Spleen (tissue), 11 donors: ENCODE data around the gene SERPINH1. TPM values are rescaled to one million over a fixed set of nuclear protein-coding genes. Genes with fewer than 3 reads are reported as not detected.

ENCODE experiments used
- DNase-seq: peaks from one replicate; pipeline ENCODE4 v3.0.0-alpha.2; 2020
- H3K27ac ChIP-seq, 8 donors: fragments of 200-600 bp; sonication (generic) in 7 of 8; 1 replicate in 4 of 8; 2 replicates in 4 of 8; pipeline versions ENCODE4 v1.5.0 to v1.8.0; 2016 to 2021; ENCODE audit warnings: inconsistent platforms in 4 of 8, mild to moderate bottlenecking in 4 of 8, moderate library complexity in 1 of 8
- H3K27me3 ChIP-seq, 7 donors: fragments of 200-600 bp; sonication (generic) in 6 of 7; replicated peaks in 1 of 7; 1 replicate in 4 of 7; 2 replicates in 3 of 7; pipeline versions ENCODE4 v1.5.0 to v1.8.0; 2016 to 2021; ENCODE audit warnings: inconsistent platforms in 3 of 7, mild to moderate bottlenecking in 1 of 7
- H3K36me3 ChIP-seq, 6 donors: fragments of 200-600 bp; sonication (generic) in 5 of 6; 1 replicate in 4 of 6; 2 replicates in 2 of 6; pipeline versions ENCODE4 v1.5.0 to v1.8.0; 2016 to 2021; ENCODE audit warnings: inconsistent platforms in 2 of 6
- H3K4me1 ChIP-seq, 6 donors: fragments of 200-600 bp; sonication (generic) in 5 of 6; 1 replicate in 3 of 6; 2 replicates in 3 of 6; pipeline versions ENCODE4 v1.5.0 to v1.8.0; 2016 to 2021; ENCODE audit warnings: inconsistent platforms in 3 of 6
- H3K4me3 ChIP-seq, 8 donors: fragments of 200-600 bp; sonication (generic) in 7 of 8; 1 replicate in 4 of 8; 2 replicates in 4 of 8; pipeline versions ENCODE4 v1.5.0 to v1.8.0; 2016 to 2021; ENCODE audit warnings: inconsistent platforms in 4 of 8, mild to moderate bottlenecking in 4 of 8, moderate library complexity in 2 of 8
- H3K9me3 ChIP-seq, 8 donors: fragments of 200-600 bp; sonication (generic) in 7 of 8; 1 replicate in 4 of 8; 2 replicates in 4 of 8; pipeline versions ENCODE4 v1.5.0 to v1.8.0; 2016 to 2021; ENCODE audit warnings: inconsistent platforms in 4 of 8
- POLR2A ChIP-seq, 3 donors: fragments of 450-650 bp; IDR thresholded peaks; one replicate each; pipeline ENCODE4 v1.5.1; 2017; ENCODE audit warnings: antibody characterized with exemption in 3 of 3, mild to moderate bottlenecking in 1 of 3
- POLR2AphosphoS5 ChIP-seq, 3 donors: sonication (generic); formaldehyde crosslinking; IDR thresholded peaks; one replicate each; pipeline ENCODE4 v1.5.1; 2017; ENCODE audit warnings: antibody characterized with exemption in 3 of 3
- WGBS, 5 donors: extraction: QIAGEN DNeasy Blood & Tissue Kit in 3 of 5; methylation state at CpG; one replicate each; pipeline versions ENCODE4 v1.1.5 to v1.1.7; 2013 to 2018; 5-methylcytosine and 5-hydroxymethylcytosine counted together
- intact Hi-C: fragments of 100-400 bp; cut with DNase I; formaldehyde crosslinking; loops from one replicate; pipeline ENCODE4 v1.15.0; 2023; ENCODE audit warnings: low total_unique reads
- polyA plus RNA-seq, 3 donors: library from polyadenylated mRNA; stranded (reverse); fragments of 200-250 nt; gene quantifications; one replicate each; pipeline ENCODE4 v1.2.1, GENCODE V29; 2013
- total RNA-seq, 7 donors: library from RNA; depleted of rRNA in 3 of 7; stranded (reverse); fragments of >200 nt in 3 of 7; fragmentation: NEBNext Ultra II Directional in 4 of 7; extraction: Animal tissue kit (Norgen Biotek cat#: 25700) in 4 of 7; gene quantifications; one replicate each; pipeline versions ENCODE4 v1.1.0 to v1.2.1, GENCODE V29; 2016 to 2021
- TF ChIP-seq, protein P1 (sequence below), 11 experiments: fragments of 200-600 bp in 7 of 11; fragments of 450-650 bp in 4 of 11; sonication (generic) in 4 of 11; IDR thresholded peaks in 8 of 11; conservative IDR thresholded peaks in 3 of 11; 1 replicate in 7 of 11; 2 replicates in 4 of 11; pipeline versions ENCODE4 v1.4.0 to v1.8.0; 2016 to 2021; ENCODE audit warnings: antibody characterized with exemption in 11 of 11, inconsistent platforms in 4 of 11, mild to moderate bottlenecking in 1 of 11
- donor health status: healthy with polysubstance abuse.
- donor health status: DM: no; HTN: no; CAD: no; lungs with moderate emphysema.
- donor health status: DM: no; HTN: no; CAD: no.
- donor health status: Bipolar disorder and iron deficiency.
- donor health status: healthy.
- donor health status: DM: no; HTN: no; CAD: no.
- donor health status: DM: yes; HTN: yes; CAD: no.

Gene SERPINH1
- total and polyA plus RNA-seq, 10 donors = 19.0 to 145 (median 69.4) TPM

DNA sequence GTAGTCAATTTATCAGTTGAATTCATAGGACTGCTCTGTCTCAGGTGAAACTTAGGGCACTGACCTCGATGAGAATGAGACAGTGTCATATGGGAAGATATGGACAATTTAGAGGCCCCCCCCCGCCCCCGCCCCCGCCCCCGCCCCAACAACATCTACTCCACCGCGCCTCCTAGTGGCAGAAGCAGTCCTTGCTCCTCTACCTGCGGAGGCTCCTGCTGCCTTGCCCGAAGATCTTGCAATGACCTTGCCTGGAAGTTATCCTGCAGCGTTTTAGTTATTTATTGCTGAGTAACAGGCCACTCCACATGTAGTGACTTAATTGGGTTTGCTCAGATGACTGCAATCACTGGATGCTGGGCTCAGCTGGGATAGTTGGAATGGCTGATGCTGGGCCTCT lies 15.2 kb downstream of the SERPINH1 start:
- TF ChIP-seq, protein P1, sequence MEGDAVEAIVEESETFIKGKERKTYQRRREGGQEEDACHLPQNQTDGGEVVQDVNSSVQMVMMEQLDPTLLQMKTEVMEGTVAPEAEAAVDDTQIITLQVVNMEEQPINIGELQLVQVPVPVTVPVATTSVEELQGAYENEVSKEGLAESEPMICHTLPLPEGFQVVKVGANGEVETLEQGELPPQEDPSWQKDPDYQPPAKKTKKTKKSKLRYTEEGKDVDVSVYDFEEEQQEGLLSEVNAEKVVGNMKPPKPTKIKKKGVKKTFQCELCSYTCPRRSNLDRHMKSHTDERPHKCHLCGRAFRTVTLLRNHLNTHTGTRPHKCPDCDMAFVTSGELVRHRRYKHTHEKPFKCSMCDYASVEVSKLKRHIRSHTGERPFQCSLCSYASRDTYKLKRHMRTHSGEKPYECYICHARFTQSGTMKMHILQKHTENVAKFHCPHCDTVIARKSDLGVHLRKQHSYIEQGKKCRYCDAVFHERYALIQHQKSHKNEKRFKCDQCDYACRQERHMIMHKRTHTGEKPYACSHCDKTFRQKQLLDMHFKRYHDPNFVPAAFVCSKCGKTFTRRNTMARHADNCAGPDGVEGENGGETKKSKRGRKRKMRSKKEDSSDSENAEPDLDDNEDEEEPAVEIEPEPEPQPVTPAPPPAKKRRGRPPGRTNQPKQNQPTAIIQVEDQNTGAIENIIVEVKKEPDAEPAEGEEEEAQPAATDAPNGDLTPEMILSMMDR (IDR thresholded peaks at IDR 0.05 in 8 of 11, conservative IDR thresholded peaks at IDR 0.05 in 3 of 11) = peak in 8 of 11 experiments; percentile 17 to 70 (median 62)
- no peak for TF ChIP-seq POLR2AphosphoS5 (IDR thresholded peaks at IDR 0.05)
- H3K27me3 ChIP-seq = peaks cover 0 to 7% (median 0%) of the 10 kb centered on the region in 7 donors
- H3K4me3 ChIP-seq = no peak overlapping the region
- peak overlapping the region in 4 of 8 donors; percentile 36 to 59 (median 55) for H3K27ac ChIP-seq
- intact Hi-C loops = no loop called here
- H3K9me3 ChIP-seq = no peaks in the 10 kb centered on the region
- peaks cover 0 to 20% (median 14%) of the 10 kb centered on the region in 6 donors for H3K36me3 ChIP-seq
- H3K4me1 ChIP-seq = peaks cover 5 to 46% (median 27%) of the 10 kb centered on the region in 6 donors
- DNase-seq = no peak
- WGBS, 5 donors = 22 to 28% (median 23%) methylated on average over 2 to 10 of the region's 10 CpGs

DNA sequence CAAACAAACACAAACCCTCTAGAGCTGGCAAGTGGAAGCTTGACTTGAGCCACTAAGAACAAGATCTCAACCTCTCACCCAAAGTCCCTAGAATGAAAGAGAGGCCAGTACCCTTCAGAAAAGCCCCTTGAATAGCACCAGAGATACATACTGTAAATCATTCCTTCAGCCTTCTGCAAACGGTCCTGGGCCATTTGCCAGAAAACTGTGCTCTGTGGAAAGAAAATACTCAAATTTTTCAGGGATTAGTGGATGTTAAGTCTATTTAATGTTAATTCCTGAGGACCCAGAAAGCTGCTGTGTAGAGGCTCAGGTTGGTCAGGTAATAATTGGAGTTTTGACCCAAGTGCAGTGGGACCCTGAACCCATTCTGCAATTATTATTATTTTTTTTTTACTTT lies 16.9 kb downstream of the SERPINH1 start:
- Histone ChIP-seq H3K4me1 (peaks cover 5 to 64% (median 43%) of the 10 kb centered on the region in 6 donors), H3K4me3 (no peak overlapping the region), H3K27ac (peak overlapping the region in 1 of 8 donors; percentile 16), H3K9me3 (no peaks in the 10 kb centered on the region), H3K36me3 (peaks cover 0 to 2% (median under 1%) of the 10 kb centered on the region in 6 donors), H3K27me3 (peaks cover 0 to 23% (median 0%) of the 10 kb centered on the region in 7 donors)
- WGBS, 5 donors = 17 to 38% (median 22%) methylated on average over 1 of the region's 1 CpG
- intact Hi-C loops = no loop called here
- no peak for DNase-seq
- TF ChIP-seq POLR2AphosphoS5 (IDR thresholded peaks at IDR 0.05) = no peak
- TF ChIP-seq, protein P1 (IDR thresholded peaks at IDR 0.05 in 8 of 11, conservative IDR thresholded peaks at IDR 0.05 in 3 of 11) = no peak
- TF ChIP-seq POLR2A (IDR thresholded peaks at IDR 0.05) = no peak

DNA sequence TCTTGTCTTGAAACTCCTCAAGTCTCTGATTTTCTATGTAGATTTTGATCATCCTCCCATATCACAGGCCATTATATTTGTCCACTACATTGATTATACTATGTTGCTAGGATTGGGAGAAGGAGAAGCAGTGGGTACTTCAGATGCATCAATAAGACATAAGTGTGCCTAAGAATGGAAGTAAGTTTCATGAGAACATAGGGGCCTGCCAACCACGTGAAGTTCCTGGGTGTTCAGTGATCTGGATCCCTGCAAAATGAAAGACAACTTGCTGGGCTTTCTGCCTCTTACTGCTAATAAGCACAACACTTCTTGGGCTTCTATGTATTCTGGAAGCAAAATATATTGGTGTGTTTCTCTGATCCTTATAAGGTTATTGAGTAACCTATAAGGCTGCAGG lies 17.8 kb downstream of the SERPINH1 start:
- Histone ChIP-seq H3K4me3 (no peak overlapping the region), H3K27ac (peak overlapping the region in 1 of 8 donors; percentile 16), H3K4me1 (peaks cover 10 to 65% (median 49%) of the 10 kb centered on the region in 6 donors), H3K36me3 (no peaks in the 10 kb centered on the region), H3K9me3 (no peaks in the 10 kb centered on the region), H3K27me3 (peaks cover 0 to 27% (median 0%) of the 10 kb centered on the region in 7 donors)
- intact Hi-C loops = no loop called here
- no peak for TF ChIP-seq POLR2AphosphoS5 (IDR thresholded peaks at IDR 0.05)
- TF ChIP-seq POLR2A (IDR thresholded peaks at IDR 0.05) = no peak
- TF ChIP-seq, protein P1 (IDR thresholded peaks at IDR 0.05 in 8 of 11, conservative IDR thresholded peaks at IDR 0.05 in 3 of 11) = no peak
- whole genome bisulfite sequencing, 5 donors = 38 to 70% (median 67%) methylated on average over 1 of the region's 1 CpG
- DNase-seq = no peak

DNA sequence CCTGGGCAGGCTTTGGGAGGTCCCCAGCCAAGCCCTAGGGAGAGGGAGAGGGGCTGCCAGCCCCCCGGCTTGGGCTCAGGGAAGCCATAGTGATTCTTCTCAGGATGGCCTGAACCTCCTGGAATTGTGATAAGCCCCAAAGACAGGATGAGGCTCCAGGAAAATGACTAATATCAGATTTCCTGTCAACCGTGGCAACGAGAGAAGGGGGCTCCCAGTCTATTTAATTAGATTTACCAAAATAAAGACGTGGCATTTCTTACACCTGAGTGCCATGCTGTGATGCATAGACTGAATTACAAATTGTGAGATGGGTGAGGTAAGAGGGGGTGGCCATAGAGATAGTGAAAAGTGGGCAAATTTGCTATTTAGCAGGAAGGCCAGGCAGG lies 20.4 kb downstream of the SERPINH1 start:
- WGBS, 5 donors = 10 to 22% (median 12%) methylated on average over 4 of the region's 4 CpGs
- H3K27ac ChIP-seq = peak overlapping the region; percentile 76 to 95 (median 90)
- no peaks in the 10 kb centered on the region for H3K9me3 ChIP-seq
- peaks cover 0 to 27% (median 0%) of the 10 kb centered on the region in 7 donors for H3K27me3 ChIP-seq
- H3K36me3 ChIP-seq = no peaks in the 10 kb centered on the region
- peak overlapping the region in 6 of 8 donors; percentile 50 to 84 (median 59) for H3K4me3 ChIP-seq
- no peak for DNase-seq
- H3K4me1 ChIP-seq = peaks cover 5 to 46% (median 30%) of the 10 kb centered on the region in 6 donors
- TF ChIP-seq, protein P1 (IDR thresholded peaks at IDR 0.05 in 8 of 11, conservative IDR thresholded peaks at IDR 0.05 in 3 of 11) = no peak
- TF ChIP-seq POLR2A (IDR thresholded peaks at IDR 0.05) (no peak), POLR2AphosphoS5 (IDR thresholded peaks at IDR 0.05) (no peak)
- intact Hi-C loops = no loop called here
